Thyroid gland (tissue), 4 donors: ENCODE data around the gene SCFD2. TPM values are rescaled to one million over a fixed set of nuclear protein-coding genes. Genes with fewer than 3 reads are reported as not detected.
"Not testable (repeated sequence)": the region's sequence is repeated elsewhere in the genome, so short reads cannot be mapped to it uniquely, and the experiment has no call there.

Source experiments
- DNase-seq, 2 donors: peaks; one replicate each; pipeline ENCODE4 v3.0.0-alpha.2; 2019
- H3K27ac ChIP-seq, 3 donors: fragments of 200-600 bp; sonication (generic); 1 replicate in 2 of 3; 2 replicates in 1 of 3; pipeline ENCODE4 v1.5.1; 2016 to 2019; ENCODE audit warnings: mild to moderate bottlenecking in 1 of 3, moderate library complexity in 1 of 3
- H3K27me3 ChIP-seq: fragments of 200-600 bp; sonication (generic); one replicate; pipeline ENCODE4 v1.5.1; 2019
- H3K36me3 ChIP-seq, 2 donors: fragments of 200-600 bp; sonication (generic); one replicate each; pipeline ENCODE4 v1.5.1; 2016 to 2019
- H3K4me1 ChIP-seq, 2 donors: fragments of 200-600 bp; sonication (generic); one replicate each; pipeline ENCODE4 v1.5.1; 2017 to 2019
- H3K4me3 ChIP-seq, 3 donors: fragments of 200-600 bp; sonication (generic); replicated peaks in 1 of 3; 1 replicate in 2 of 3; 2 replicates in 1 of 3; pipeline ENCODE4 v1.5.1; 2016; ENCODE audit warnings: mild to moderate bottlenecking in 1 of 3
- H3K9me3 ChIP-seq: fragments of 200-600 bp; sonication (generic); one replicate; pipeline ENCODE4 v1.5.1; 2017
- POLR2A ChIP-seq, 2 donors: fragments of 450-650 bp; IDR thresholded peaks; one replicate each; pipeline ENCODE4 v1.6.1; 2017; ENCODE audit warnings: antibody characterized with exemption in 2 of 2, mild to moderate bottlenecking in 2 of 2, moderate library complexity in 1 of 2
- WGBS, 2 donors: methylation state at CpG; one replicate each; pipeline ENCODE4 v1.1.5; 2017; 5-methylcytosine and 5-hydroxymethylcytosine counted together
- intact Hi-C: fragments of 100-400 bp; cut with DNase I; formaldehyde crosslinking; loops from one replicate; pipeline ENCODE4 v1.15.1; 2023
- total RNA-seq, 4 donors: library from RNA; depleted of rRNA; stranded (reverse); fragments of >200 nt; gene quantifications; one replicate each; pipeline ENCODE4 v1.2.3, GENCODE V29; 2016
- TF ChIP-seq, protein P1 (sequence below), 6 experiments: fragments of 200-600 bp in 3 of 6; fragments of 450-650 bp in 3 of 6; sonication (generic) in 3 of 6; IDR thresholded peaks; one replicate each; pipeline ENCODE4 v1.5.1; 2016 to 2019; ENCODE audit warnings: antibody characterized with exemption in 6 of 6, mild to moderate bottlenecking in 2 of 6, inconsistent platforms in 1 of 6, moderate library complexity in 1 of 6

The SCFD2 gene
- total RNA-seq, 4 donors from 2014 or later, result 10.3 to 32.9 (median 28.2) TPM

DNA sequence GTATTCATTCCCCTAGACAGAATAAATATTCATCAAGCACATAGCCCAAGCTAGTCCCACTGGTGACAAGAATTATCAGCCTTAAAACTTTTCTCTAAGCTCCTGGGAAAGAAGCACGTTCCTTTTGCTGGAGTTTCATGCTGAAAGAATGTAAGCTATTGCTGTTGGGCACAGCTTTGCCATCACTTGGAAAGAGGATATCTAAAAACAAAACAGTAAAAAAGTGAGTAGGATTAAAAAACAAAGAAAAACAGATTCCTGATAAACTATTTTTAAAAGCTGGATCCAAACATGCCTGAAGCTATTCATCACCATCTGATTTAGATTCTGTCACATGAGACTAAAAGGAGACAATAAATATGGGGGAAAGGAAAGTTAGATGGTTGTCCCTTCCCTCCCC is 176.8 kb downstream of the SCFD2 start:
- no peaks in the 10 kb centered on the region for H3K9me3 ChIP-seq
- WGBS, 2 donors, result 73 to 85% methylated on average over 1 of the region's 1 CpG
- TF ChIP-seq POLR2A (IDR thresholded peaks at IDR 0.05), result no peak
- TF ChIP-seq, protein P1, sequence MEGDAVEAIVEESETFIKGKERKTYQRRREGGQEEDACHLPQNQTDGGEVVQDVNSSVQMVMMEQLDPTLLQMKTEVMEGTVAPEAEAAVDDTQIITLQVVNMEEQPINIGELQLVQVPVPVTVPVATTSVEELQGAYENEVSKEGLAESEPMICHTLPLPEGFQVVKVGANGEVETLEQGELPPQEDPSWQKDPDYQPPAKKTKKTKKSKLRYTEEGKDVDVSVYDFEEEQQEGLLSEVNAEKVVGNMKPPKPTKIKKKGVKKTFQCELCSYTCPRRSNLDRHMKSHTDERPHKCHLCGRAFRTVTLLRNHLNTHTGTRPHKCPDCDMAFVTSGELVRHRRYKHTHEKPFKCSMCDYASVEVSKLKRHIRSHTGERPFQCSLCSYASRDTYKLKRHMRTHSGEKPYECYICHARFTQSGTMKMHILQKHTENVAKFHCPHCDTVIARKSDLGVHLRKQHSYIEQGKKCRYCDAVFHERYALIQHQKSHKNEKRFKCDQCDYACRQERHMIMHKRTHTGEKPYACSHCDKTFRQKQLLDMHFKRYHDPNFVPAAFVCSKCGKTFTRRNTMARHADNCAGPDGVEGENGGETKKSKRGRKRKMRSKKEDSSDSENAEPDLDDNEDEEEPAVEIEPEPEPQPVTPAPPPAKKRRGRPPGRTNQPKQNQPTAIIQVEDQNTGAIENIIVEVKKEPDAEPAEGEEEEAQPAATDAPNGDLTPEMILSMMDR (IDR thresholded peaks at IDR 0.05), result no peak
- H3K4me3 ChIP-seq, result no peak overlapping the region
- no peak for DNase-seq
- H3K27ac ChIP-seq, result no peak overlapping the region
- intact Hi-C loops, result no loop called here
- no peaks in the 10 kb centered on the region for H3K27me3 ChIP-seq
- H3K4me1 ChIP-seq, result peaks cover 11 to 14% of the 10 kb centered on the region in 2 donors
- no peaks in the 10 kb centered on the region for H3K36me3 ChIP-seq

DNA sequence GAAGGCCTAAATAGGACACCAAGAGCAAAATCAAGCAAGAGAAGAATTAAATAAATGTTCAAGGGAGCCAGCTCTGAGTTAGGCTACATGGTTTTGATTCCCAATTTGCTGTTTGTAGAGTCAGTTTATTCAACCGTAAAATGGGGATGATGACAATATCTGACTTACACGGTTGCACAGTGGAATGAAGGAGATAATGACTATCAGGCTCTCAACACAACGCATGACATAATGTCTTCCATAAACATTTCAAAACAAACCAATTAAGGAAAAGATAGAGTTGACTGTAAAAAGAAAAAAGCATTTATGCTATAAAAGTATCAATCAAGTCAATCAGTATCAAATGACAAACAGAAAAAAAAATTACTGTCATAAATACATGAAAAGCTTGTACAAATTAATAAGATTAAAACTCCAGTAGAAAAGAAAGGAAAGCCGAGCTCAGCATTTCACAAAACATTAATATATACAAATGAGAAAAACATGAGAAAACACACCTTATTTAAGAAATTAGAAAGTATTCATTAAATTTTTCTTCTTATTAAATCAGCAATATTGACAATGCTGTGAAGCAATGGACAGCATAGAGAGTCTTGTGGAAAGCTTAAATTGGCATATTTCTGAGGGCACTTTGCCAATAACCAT is 179.0 kb downstream of the SCFD2 start:
- TF ChIP-seq, protein P1 (IDR thresholded peaks at IDR 0.05), result no peak
- TF ChIP-seq POLR2A (IDR thresholded peaks at IDR 0.05), result no peak
- intact Hi-C loops, result no loop called here
- H3K36me3 ChIP-seq, result no peaks in the 10 kb centered on the region
- H3K9me3 ChIP-seq, result no peaks in the 10 kb centered on the region
- no peak for DNase-seq
- no peak overlapping the region for H3K4me3 ChIP-seq
- H3K4me1 ChIP-seq, result peaks cover 11 to 14% of the 10 kb centered on the region in 2 donors
- H3K27ac ChIP-seq, result peak overlapping the region in 1 of 3 donors; percentile 11
- WGBS, 2 donors, result 63 to 64% methylated on average over 4 of the region's 4 CpGs
- no peaks in the 10 kb centered on the region for H3K27me3 ChIP-seq

DNA sequence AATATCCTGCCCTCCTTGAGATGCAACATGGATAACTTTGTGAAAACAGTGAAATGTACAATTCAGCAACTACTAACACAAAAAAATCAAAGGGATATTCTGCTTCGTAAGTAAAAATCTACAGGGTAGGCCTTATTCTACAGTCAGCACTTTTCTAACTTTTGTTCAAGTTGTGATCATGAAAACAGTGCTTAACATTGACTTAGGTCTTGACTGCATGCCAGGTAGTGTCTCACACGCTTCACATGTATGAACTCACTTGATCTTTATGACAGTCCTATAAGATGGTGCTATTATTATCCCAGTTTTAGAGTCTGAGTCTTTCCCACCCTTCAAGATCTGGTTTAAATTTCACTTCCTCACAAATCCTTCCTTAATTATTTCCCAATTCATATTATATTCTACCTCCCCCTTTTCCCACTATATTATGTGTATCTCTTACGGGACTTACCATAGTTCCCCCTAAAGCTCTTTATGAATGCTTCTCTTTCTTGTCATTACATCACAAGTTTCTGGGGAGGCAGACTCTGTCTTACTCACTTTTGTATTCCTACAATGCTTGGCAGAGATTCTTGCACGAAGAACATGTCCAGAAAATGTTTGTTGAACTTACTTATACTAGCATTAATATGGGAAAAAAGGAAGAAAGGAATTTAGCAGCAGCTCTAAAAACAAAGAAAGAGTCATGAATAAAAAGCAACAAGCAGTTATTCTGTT is 179.8 kb downstream of the SCFD2 start:
- Histone ChIP-seq H3K27ac (peak overlapping the region in 1 of 3 donors; percentile 11), H3K27me3 (no peaks in the 10 kb centered on the region), H3K9me3 (no peaks in the 10 kb centered on the region), H3K36me3 (no peaks in the 10 kb centered on the region), H3K4me3 (no peak overlapping the region), H3K4me1 (peaks cover 11 to 14% of the 10 kb centered on the region in 2 donors)
- TF ChIP-seq, protein P1 (IDR thresholded peaks at IDR 0.05), result no peak
- no peak for TF ChIP-seq POLR2A (IDR thresholded peaks at IDR 0.05)
- intact Hi-C loops, result no loop called here
- WGBS, 2 donors, result 74 to 80% methylated on average over 4 of the region's 4 CpGs
- DNase-seq, result no peak

DNA sequence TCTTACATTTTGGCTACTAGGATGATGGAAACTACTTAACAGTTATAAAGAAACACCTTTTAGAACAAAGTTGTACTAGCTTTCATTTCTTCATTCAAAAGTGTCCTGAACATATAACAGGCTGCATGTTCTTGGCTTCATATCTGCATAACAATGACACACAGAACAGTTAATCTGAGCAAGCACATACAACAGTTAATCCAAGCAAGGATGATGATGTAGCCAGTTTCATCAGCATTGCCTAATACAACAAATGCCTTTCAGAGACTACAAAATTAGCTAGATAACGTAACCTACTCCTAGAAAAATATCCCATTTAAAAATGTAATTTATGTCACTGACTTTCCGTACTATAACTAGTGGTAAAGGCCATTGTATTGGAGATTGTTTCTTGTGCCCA is 182.1 kb downstream of the SCFD2 start:
- H3K27ac ChIP-seq, result no peak overlapping the region
- no peak for TF ChIP-seq POLR2A (IDR thresholded peaks at IDR 0.05)
- TF ChIP-seq, protein P1 (IDR thresholded peaks at IDR 0.05), result no peak
- 97 to 98% methylated on average over 2 of the region's 2 CpGs for WGBS, 2 donors
- intact Hi-C loops, result no loop called here
- no peak overlapping the region for H3K4me3 ChIP-seq
- H3K36me3 ChIP-seq, result no peaks in the 10 kb centered on the region
- H3K9me3 ChIP-seq, result no peaks in the 10 kb centered on the region
- peaks cover 11 to 14% of the 10 kb centered on the region in 2 donors for H3K4me1 ChIP-seq
- H3K27me3 ChIP-seq, result no peaks in the 10 kb centered on the region
- no peak for DNase-seq

DNA sequence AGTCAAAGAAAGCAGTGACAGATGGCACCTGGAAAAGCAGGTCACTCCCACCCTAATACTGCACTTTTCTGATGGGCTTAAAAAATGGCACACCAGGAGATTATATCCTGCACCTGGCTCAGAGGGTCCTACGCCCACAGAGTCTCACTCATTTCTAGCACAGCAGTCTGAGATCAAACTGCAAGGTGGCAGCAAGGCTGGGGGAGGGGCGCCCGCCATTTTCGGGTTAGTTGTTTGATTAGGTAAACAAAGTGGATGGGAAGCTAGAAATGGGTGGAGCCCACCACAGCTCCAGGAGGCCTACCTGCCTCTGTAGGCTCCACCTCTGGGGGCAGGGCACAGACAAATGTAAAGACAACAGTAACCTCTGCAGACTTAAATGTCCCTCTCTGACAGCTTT is 188.1 kb downstream of the SCFD2 start:
- DNase-seq, H3K27ac ChIP-seq, H3K4me3 ChIP-seq, H3K27me3 ChIP-seq, H3K4me1 ChIP-seq, H3K36me3 ChIP-seq, intact Hi-C loops, H3K9me3 ChIP-seq: not testable (repeated sequence)
- 97 to 98% methylated on average over 4 of the region's 4 CpGs for WGBS, 2 donors
